AG20443 (cell line): ENCODE data around the gene FYN.
A peak's percentile ranks its signal among the peaks of the same experiment; 100 is the strongest.

ENCODE experiments used
- DNase-seq: peaks from one replicate; pipeline ENCODE4 v3.0.0; 2012; ENCODE audit warnings: low spot score, mixed read lengths

The FYN gene

DNA sequence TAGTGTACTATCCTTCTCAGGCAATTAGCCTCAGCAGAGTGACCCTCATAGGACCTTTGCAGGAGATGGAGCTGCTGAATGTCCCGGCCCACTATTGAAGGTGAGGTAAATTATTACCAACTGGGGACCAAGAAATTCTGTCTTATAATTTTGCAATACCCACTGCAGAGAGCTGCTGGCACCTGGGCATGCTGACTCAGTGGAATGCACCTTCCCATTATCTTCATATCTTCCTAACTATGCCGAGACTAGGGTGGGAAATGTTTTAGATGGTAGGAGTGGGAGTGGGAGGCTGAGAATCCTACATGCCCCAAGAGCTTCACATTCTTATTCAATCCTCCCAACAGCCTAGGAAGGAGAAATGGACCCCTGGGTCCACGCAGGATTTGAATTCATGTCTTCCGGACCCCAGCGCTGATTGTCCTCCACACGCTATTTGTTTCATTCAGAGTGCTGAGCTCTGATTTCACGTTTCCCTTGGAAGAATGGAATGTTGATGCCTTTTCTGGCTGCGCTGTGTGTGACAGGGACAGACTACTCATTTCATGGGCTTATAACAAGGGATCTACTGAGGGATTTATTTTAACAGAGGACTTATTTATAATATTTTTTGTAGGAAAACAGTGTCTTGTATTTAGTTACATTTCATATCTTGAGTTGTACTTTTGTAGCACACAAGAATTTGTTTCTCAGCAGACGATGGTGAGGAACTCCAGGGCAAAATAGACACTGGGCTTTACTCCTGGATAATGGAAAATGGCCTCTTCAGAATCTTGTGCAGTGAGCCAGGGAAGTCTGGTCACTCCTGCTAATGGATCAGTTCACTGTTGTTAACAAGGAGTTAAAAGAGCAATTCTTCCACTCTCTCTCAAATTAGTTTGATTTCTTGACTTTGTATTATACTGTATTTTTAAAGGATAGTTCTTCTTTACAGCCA, 66.4 kb downstream of the FYN start:
- DNase-seq: no peak

- DNase-seq: no peak
Measured at GRCh38 chr6:111806165-111806547, 67.1 kb downstream of the FYN start.

DNA sequence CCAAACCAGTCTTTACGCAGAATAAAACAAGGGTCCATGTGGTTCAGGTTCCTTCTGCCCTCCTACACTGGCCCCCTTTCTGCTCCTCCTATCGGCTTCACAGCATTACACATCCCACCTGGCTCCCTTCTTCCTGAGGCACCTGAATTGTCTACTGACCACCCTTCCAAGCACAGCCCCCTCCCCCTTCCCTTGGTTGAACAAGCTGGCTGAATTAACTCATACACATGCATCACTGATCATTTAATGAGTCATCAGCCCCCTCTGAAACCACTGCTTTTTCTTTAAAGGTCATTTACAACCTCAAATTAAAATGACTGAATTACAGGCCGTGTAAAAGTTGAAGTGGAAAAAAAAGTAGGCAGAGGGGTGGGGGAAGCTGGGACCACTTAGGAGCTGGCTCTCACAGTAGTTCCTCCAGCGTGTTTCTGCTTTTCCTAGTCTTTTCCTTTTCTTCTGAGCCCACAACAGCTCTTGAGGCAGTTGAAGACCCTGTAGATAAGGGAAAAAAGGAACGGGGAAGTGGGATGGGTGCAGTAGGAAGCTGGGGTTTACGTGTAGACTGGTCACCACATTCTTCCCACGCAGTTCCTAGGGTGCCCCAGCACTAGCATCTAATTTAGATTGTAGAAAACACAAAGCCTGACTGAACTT, 67.6 kb downstream of the FYN start:
- peak; percentile 51 for DNase-seq

- DNase-seq: peak; percentile 54
Measured at GRCh38 chr6:111804627-111805235, 68.5 kb downstream of the FYN start.

DNA sequence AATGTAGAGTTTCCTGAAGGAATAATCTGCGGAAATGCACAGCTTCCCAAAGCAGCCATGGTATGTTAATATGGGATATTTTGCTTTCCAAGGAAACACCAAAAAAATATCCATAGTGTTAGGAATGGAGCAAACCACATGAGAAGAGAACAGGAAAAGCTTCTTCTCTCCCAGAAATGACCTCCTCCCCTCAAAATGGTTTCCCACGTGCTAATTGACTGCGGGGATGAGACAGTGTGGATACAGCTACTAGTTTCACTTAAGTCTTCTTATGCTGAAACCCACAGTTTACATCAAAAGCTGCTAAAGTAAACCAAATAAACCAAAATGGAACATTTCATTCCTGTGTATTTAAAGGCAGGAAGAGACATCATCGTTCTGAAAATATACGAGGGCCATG, 69.4 kb downstream of the FYN start:
- no peak for DNase-seq

DNA sequence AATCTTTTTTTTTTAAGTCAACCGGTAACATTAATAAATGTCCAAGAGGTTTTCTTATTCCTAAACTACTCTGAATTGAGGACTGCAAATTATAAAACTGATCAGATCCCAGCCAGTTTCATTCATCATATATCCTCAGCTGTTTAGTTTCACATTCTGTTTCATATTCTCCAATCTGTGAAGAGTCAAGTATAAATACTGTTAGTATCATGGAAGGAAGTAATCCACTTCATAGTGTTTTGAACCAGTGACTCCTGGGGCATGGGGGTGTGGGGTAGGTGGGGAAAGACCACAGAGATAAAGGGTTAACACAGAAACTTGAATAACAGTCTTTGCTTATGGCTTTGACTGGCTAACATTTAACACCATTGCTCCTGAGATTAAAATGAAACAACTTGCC, 69.9 kb downstream of the FYN start:
- no peak for DNase-seq

DNA sequence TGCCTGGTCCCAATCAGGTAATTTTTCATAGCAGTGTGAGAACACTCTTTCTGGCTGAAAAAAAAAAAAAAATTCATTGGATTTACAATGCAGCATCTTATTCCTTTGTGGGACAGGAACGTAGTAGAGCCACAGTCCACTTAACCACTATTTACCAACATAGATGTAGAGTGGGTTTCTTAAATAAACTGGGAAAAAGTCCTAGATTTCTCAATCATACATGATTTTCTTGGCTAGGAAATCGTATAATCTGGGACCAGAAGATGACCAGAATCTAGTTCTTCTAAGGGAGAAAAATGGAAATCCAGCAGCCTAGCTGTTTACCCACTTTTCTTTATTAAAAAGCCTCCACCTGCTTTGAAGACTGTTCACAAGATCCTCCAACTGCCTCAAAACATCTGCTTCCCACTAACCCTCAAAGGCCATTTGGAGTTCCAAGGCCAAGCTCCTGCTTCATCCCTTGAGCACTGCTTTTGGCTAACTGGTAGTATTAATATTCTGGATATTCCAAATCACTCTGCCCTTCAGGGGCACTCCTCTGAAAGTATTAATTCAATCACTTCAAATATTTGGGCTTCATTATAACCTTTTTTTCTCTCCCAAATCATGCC, 70.4 kb downstream of the FYN start:
- no peak for DNase-seq

DNA sequence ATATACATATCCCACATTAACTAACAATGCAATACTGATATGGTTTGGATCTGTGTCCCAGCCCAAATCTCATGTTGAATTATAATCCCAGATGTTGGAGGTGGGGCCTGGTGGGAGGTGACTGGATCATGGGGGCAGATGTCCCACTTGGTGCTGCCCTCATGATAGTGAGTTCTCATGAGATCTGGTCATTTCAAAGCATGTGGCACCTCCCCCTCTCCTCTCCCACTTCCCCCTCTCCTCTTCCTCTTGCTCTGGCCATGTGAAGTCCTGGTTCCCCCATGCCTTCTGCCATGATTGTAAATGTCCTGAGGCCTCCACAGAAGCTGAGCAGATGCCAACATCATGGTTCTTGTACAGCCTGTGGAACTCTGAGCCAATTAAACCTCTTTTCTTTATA, 71.2 kb downstream of the FYN start:
- no peak for DNase-seq

DNA sequence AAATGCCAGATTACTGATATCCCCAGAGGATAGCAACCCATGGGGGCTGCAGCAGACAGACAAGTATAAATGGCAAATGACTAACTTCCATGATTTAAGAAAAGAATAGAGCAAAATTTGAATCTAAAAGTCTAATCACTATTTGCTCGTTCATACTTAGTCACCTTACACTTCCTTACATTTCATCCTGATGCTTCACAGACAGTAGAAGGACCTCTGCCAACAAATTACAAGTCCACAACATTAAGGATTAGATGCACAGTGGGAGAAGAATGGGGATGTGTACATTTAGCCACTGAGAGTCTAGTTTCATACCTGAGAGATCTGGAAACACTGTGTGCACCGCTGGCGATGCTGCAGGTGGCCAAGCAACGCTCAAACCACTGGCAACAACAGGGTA, 72.4 kb downstream of the FYN start:
- no peak for DNase-seq

DNA sequence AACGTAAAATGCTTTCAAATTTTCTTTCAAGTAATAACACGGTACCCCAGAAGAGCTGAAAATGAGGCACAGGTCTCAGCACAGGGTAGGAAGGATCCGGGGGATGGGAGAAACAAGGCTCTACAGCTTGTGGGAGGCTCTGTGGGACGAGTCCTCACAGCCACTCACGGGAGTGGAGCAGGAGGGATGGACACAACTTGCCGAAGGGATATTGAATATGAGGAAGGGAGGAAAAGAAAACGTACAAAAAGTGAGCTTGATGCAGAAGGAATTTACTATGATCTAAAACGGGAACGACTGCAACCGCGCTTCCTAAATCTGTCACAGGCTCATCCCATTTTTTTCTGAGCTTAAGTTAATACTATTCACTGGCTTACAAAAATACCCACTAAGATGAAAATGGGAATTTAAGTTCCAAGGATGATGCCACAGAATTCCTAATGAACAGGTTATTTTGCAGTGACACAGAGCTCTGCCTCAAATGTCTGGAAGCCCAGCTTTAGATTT, 72.9 kb downstream of the FYN start:
- DNase-seq: no peak

DNA sequence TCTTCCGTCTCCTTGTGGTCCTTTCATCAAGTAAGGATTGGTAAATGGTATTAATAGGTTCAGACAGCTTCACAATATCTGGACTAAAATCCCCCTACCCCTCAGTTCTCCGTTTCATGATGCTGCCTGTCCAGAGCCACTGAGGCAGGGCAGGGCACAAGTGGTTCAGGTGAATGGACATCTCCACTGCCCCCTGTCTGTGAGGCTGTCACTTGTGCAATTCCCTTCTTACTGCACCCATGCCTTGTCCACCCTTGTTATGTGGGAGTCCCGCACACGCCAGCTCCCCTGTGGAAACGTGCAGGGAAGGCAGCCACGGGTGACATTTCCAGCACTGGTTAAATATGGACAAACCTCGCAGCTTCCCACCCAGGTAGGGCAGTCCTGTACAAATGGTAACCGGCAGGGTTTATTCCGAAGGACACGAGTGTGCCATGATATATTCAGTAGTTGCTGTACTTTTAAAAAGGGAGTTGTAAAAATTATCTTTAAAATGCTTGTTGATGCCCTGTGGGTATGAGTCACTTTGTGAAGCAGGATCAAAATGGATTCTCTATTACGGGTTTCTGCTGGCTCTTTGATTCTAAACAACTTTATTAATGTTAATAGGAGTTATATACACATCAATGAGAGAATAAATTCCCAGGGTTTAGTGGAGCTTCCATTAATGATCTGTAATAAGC, 73.5 kb downstream of the FYN start:
- DNase-seq: no peak

DNA sequence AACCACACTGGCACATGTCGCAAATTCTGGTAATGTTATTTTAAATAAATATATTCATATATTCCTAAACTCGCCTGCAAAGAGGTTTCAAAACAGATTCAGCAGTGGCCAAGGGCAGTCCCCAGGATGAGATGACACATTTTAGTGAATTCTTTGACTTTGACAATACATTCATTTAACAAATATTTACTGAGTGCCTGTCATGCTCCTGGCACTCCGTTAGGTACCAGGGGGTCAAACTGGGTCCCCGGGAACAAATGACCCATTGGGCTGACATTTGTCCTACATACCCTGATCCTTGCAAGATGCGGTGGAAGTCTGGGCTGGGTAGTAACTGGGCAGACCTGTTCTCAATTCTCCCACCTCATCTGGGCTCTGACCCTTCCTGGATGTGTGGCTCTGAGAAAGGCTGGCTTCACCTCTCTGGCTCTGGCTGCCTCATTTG, 74.9 kb downstream of the FYN start:
- peak; percentile 38 for DNase-seq

GRCh38 chr6:111796310-111796918, 76.8 kb downstream of the FYN start:
- no peak for DNase-seq

DNA sequence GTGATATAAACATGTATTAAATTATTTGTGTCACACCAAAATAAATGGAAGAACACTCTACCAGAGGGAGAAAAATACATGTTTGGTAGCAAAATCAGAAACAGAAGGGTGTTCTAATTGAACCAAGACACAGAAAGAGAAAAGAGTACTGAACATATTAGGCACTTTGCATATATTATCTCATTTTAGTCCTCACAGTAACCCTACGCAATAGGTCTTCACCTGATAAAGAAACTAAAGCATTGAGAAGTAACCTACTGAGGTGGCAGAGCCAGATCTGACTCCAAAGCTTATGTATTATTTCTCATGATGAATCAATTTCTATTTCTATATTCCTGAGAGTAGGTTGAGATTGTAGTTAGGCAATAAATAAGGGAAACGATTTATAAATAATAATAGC, 77.7 kb downstream of the FYN start:
- no peak for DNase-seq

DNA sequence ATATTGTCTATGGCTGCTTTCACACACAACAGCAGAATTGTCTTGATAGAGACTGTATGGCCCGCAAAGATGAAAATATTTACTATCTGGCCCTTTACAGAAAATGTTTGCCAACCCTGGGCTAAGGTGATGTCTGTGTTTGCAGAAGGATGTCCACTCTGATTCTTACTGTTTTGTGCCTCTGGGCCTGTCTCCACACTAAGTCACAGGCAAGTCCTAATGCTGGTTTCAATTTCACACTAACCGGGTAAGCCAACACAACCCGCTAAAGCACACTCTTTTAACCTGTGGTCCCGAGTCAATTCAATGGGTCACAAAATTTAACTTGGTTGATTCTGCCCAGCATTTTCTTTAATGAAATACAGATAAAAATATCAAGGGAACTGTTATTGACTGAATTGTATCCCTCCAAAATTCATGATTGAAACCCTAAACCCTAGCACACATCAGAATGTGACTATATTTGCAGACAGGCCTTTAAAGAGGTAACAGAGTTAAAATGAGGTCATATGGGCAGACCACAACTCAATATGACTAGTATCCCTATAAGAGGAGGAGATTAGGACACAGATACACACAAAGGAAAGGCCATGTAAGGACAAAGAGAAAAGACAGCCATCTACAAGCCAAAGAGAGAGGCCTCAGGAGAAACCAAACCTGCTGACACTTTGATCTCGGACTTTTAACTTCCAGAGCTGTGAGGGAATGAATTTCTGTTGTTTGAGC, 78.4 kb downstream of the FYN start:
- no peak for DNase-seq

- no peak for DNase-seq
Measured at GRCh38 chr6:111794300-111794699, 79.0 kb downstream of the FYN start.

- no peak for DNase-seq
Measured at GRCh38 chr6:111793711-111794111, 79.5 kb downstream of the FYN start.

DNA sequence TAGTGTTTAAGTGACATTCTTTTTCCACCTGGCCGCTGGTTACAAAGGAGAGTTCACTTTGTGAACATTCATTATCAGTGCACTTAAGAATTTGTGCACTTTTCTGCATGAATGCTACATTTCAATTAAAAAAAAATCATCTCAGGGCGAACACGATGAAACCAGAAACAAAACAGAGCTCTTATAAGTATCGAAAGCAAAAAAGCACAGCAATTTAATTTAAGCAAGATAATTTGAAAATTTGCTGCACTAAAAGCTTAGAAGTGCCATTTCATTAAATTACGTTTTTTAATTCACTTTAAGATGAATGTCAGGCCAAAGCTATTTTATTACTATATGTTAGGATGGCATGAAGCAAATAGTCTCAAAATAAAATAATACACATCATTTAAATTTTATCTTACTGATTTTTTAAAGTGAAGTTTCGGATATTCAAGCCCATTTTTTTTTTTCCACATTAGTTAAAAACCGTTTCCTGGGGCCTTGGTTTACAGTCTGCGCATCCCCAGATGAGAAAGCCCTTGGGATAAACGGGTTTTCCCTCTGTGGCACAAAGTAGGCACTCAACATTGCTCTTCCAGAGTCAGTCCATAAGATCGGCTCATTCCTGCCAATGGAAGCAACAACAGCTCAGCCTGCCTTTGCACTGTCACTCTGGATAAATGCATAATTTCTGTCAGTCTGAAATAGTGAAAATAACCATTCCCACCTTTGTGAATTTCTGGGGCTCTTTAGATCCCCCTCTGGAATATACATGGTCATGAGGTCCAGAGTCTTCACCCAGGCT, 80.1 kb downstream of the FYN start:
- no peak for DNase-seq

GRCh38 chr6:111792241-111792640, 81.0 kb downstream of the FYN start:
- DNase-seq: no peak

GRCh38 chr6:111791415-111791814, 81.8 kb downstream of the FYN start:
- peak; percentile 70 for DNase-seq
